Keratinocyte (primary cell): ENCODE data around the gene TRIM8.

Experiments used
- EZH2 ChIP-seq: IDR thresholded peaks from one replicate; pipeline ENCODE4 v1.6.1; 2012; ENCODE audit warnings: inconsistent platforms, mild to moderate bottlenecking, low read length, moderate library complexity
- TF ChIP-seq, protein P1 (sequence below), 3 experiments: IDR thresholded peaks in 1 of 3; conservative IDR thresholded peaks in 1 of 3; optimal IDR thresholded peaks in 1 of 3; 2 replicates in 2 of 3; 3 replicates in 1 of 3; pipeline versions ENCODE3 to v1.5.1; 2011; ENCODE audit warnings: low read length in 3 of 3, mild to moderate bottlenecking in 3 of 3, moderate library complexity in 2 of 3, control low read depth in 1 of 3, inconsistent platforms in 1 of 3; ENCODE audit not compliant: insufficient read depth in 2 of 3; ENCODE audit errors: extremely low read depth in 1 of 3

DNA sequence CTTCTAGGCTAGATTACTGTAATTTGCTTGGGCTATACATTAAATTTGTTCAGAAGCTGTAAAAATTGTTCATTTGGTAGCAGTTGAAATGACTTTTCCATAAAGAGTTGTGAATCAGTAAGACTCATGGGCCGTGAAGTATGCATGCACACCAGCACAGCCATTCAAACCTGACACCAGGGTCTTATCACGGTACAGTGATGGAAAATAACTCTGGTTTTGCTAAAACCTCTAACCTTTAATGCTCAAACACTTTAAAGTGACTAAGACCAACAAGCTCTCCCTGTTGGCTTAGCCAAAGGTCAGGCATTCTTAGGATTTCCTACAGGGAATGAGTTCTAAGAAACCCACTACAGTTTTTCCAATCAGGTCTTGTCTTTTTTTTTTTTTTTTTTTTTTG, 58.5 kb downstream of the TRIM8 start:
- TF ChIP-seq, protein P1, sequence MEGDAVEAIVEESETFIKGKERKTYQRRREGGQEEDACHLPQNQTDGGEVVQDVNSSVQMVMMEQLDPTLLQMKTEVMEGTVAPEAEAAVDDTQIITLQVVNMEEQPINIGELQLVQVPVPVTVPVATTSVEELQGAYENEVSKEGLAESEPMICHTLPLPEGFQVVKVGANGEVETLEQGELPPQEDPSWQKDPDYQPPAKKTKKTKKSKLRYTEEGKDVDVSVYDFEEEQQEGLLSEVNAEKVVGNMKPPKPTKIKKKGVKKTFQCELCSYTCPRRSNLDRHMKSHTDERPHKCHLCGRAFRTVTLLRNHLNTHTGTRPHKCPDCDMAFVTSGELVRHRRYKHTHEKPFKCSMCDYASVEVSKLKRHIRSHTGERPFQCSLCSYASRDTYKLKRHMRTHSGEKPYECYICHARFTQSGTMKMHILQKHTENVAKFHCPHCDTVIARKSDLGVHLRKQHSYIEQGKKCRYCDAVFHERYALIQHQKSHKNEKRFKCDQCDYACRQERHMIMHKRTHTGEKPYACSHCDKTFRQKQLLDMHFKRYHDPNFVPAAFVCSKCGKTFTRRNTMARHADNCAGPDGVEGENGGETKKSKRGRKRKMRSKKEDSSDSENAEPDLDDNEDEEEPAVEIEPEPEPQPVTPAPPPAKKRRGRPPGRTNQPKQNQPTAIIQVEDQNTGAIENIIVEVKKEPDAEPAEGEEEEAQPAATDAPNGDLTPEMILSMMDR (optimal IDR thresholded peaks at IDR 0.05 in 1 of 3, IDR thresholded peaks at IDR 0.05 in 1 of 3, conservative IDR thresholded peaks at IDR 0.05 in 1 of 3; ENCODE audit: extremely low read depth in 1 of 3, insufficient read depth in 2 of 3, low read length in 3 of 3) = no peak
- no peak for TF ChIP-seq EZH2
